ENCODE results near the gene TMEM270. TPM values are rescaled to one million over a fixed set of nuclear protein-coding genes. Genes with fewer than 3 reads are reported as not detected.

TMEM270 gene
- total RNA-seq, 3 donors from 2014 or later: not detected

GRCh38 chr7:73891178-73891885, 30.4 kb downstream of the TMEM270 start:
- Histone ChIP-seq H3K36me3 (ENCODE audit: low read depth) (no peaks in the 10 kb centered on the region), H3K4me1 (ENCODE audit: low read depth) (no peaks in the 10 kb centered on the region), H3K9me3 (no peaks in the 10 kb centered on the region), H3K4me3 (no peak overlapping the region)
- TF ChIP-seq CTCF (IDR thresholded peaks at IDR 0.05): no peak
- DNase-seq: no peak
- no peak for ATAC-seq
- intact Hi-C loops (cut with DNase I, micrococcal nuclease): no loop called here

GRCh38 chr7:73892003-73892999, 31.3 kb downstream of the TMEM270 start:
- no peak overlapping the region for H3K4me3 ChIP-seq
- DNase-seq: peak in 1 of 3 donors; percentile 39
- no peaks in the 10 kb centered on the region for H3K9me3 ChIP-seq
- H3K36me3 ChIP-seq (ENCODE audit: low read depth): no peaks in the 10 kb centered on the region
- H3K4me1 ChIP-seq (ENCODE audit: low read depth): no peaks in the 10 kb centered on the region
- TF ChIP-seq CTCF (IDR thresholded peaks at IDR 0.05): no peak
- no peak for ATAC-seq
- intact Hi-C loops (cut with DNase I, micrococcal nuclease): no loop called here

GRCh38 chr7:73893342-73894101, 32.6 kb downstream of the TMEM270 start:
- intact Hi-C loops (cut with DNase I, micrococcal nuclease): no loop called here
- no peaks in the 10 kb centered on the region for H3K4me1 ChIP-seq (ENCODE audit: low read depth)
- DNase-seq (peak in 1 of 3 donors; percentile 31), ATAC-seq (peak; percentile 7)
- no peaks in the 10 kb centered on the region for H3K9me3 ChIP-seq
- H3K4me3 ChIP-seq: no peak overlapping the region
- TF ChIP-seq CTCF (IDR thresholded peaks at IDR 0.05): no peak
- no peaks in the 10 kb centered on the region for H3K36me3 ChIP-seq (ENCODE audit: low read depth)

GRCh38 chr7:73894166-73894565, 33.2 kb downstream of the TMEM270 start:
- TF ChIP-seq CTCF (IDR thresholded peaks at IDR 0.05): no peak
- DNase-seq: no peak
- no peaks in the 10 kb centered on the region for H3K9me3 ChIP-seq
- H3K4me3 ChIP-seq: no peak overlapping the region
- ATAC-seq: no peak
- no peaks in the 10 kb centered on the region for H3K4me1 ChIP-seq (ENCODE audit: low read depth)
- intact Hi-C loops (cut with DNase I, micrococcal nuclease): no loop called here
- H3K36me3 ChIP-seq (ENCODE audit: low read depth): no peaks in the 10 kb centered on the region

Measured in mucosa of descending colon (tissue), 3 donors.